Fibroblast of mammary gland (primary cell): ENCODE data around the gene EXOC6.

Experiments used
- DNase-seq: peaks from one replicate; pipeline ENCODE4 v3.0.0-alpha.2; 2010; ENCODE audit warnings: low read depth
- H3K4me3 ChIP-seq: 2 replicates; pipeline ENCODE4 v1.5.1; 2011; ENCODE audit warnings: low read depth, mild to moderate bottlenecking, low read length, moderate library complexity; ENCODE audit not compliant: control insufficient read depth
- TF ChIP-seq, protein P1 (sequence below): conservative IDR thresholded peaks from 2 replicates; pipeline ENCODE4 v1.5.1; 2011; ENCODE audit warnings: low read depth, low read length, inconsistent platforms; ENCODE audit not compliant: control insufficient read depth, insufficient read depth

The EXOC6 gene

GRCh38 chr10:92810934-92811532 is 37.3 kb upstream of the EXOC6 start:
- DNase-seq: no peak
- no peak overlapping the region for H3K4me3 ChIP-seq
- TF ChIP-seq, protein P1, sequence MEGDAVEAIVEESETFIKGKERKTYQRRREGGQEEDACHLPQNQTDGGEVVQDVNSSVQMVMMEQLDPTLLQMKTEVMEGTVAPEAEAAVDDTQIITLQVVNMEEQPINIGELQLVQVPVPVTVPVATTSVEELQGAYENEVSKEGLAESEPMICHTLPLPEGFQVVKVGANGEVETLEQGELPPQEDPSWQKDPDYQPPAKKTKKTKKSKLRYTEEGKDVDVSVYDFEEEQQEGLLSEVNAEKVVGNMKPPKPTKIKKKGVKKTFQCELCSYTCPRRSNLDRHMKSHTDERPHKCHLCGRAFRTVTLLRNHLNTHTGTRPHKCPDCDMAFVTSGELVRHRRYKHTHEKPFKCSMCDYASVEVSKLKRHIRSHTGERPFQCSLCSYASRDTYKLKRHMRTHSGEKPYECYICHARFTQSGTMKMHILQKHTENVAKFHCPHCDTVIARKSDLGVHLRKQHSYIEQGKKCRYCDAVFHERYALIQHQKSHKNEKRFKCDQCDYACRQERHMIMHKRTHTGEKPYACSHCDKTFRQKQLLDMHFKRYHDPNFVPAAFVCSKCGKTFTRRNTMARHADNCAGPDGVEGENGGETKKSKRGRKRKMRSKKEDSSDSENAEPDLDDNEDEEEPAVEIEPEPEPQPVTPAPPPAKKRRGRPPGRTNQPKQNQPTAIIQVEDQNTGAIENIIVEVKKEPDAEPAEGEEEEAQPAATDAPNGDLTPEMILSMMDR: no peak

- TF ChIP-seq, protein P1: no peak
- no peak for DNase-seq
- no peak overlapping the region for H3K4me3 ChIP-seq
Observed at GRCh38 chr10:92811986-92812385, 36.3 kb upstream of the EXOC6 start.

DNA sequence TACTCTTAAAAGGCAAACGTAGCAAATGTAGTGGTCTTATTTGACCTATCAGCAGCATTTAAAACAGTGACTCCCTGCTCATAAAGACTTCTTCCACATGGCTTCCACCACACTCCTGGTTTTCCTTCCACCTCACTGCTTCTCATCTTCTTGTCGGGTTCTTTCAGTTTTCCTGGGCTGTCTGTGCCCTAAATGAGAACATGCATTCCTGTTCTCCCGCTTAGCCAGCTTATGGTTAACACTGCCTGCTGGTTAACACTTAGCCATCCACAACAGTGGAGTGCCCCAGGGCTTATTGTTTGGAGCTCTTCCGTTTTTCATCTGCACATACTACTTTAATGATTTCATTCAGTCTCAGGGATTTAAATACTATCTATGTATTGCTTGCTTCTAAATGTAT is 34.3 kb upstream of the EXOC6 start:
- no peak overlapping the region for H3K4me3 ChIP-seq
- DNase-seq: no peak
- TF ChIP-seq, protein P1: no peak

DNA sequence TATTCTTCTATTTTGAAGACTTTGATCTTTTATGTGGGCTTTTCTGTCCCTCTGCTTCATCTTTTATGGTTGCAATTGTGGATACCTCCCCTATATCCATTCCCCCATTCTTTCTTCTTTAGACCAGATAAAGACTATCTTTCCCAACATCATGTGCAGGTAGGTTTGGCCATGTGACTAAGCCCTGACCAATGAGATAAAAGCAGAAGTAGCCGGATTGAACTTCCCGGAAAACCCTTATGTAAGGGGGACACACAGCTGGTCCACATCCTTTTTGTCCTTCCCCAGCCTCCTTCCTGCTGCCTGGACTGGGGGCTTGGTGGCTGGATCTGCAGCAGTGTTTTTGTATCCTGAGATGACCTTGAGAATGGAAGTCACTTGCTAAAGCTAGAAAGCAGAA is 33.5 kb upstream of the EXOC6 start:
- H3K4me3 ChIP-seq: no peak overlapping the region
- TF ChIP-seq, protein P1: no peak
- DNase-seq: no peak

GRCh38 chr10:92816091-92816531 is 32.2 kb upstream of the EXOC6 start:
- TF ChIP-seq, protein P1: no peak
- no peak overlapping the region for H3K4me3 ChIP-seq
- DNase-seq: no peak

DNA sequence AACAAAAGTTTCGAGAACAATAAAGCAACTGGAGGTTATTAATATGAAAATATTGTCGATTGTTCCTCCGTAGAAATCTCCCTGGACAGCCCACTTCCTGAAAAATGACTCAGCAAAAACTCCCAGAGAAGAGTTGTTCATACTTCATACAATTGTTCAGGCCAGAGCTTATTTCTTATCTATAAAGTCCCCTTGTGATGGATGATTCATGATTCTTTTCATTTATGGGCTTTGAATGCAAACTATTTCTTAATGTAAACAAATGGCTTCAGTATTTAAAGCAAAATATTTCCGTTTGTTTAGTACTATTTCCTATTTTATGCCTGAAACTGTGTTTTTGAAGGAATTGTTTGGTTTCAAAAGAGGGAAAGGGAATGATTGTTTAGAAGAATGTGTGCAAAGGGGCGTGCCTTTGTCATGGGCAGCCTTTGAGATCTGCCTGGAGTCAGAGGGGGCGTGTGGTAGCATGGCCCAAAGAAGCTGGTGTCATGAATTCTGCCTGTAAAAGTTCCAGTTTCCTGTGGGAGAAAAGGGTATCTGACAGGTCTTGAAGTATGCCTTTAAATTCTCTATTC is 26.2 kb upstream of the EXOC6 start:
- TF ChIP-seq, protein P1: no peak
- peak; percentile 66 for DNase-seq
- H3K4me3 ChIP-seq: no peak overlapping the region

GRCh38 chr10:92822964-92823363 is 25.4 kb upstream of the EXOC6 start:
- TF ChIP-seq, protein P1: no peak
- no peak overlapping the region for H3K4me3 ChIP-seq
- DNase-seq: no peak
